GM18517 (cell line): ENCODE results near the gene TMEM131.
"Not testable (repeated sequence)": the region's sequence is repeated elsewhere in the genome, so short reads cannot be mapped to it uniquely, and the experiment has no call there.

Experiments
- ATAC-seq: cut with Tn5 transposase; IDR thresholded peaks from one replicate; pipeline ENCODE4 v1.9.1; 2021; ENCODE audit warnings: mild to moderate bottlenecking, moderate library complexity; ENCODE audit not compliant: unreplicated experiment

TMEM131 gene

GRCh38 chr2:97714950-97715652 is 280.6 kb downstream of the TMEM131 start:
- no peak for ATAC-seq

GRCh38 chr2:97714084-97714949 is 281.4 kb downstream of the TMEM131 start:
- ATAC-seq = no peak

GRCh38 chr2:97713296-97714083 is 282.3 kb downstream of the TMEM131 start, which contains the start of gene ZAP70:
Gene ZAP70 (plus strand): TSS chr2:97713576. CDS start chr2:97724037, 10,461 bp downstream.
- ATAC-seq = no peak

GRCh38 chr2:97712693-97713295 is 283.0 kb downstream of the TMEM131 start:
- no peak for ATAC-seq

- ATAC-seq = not testable (repeated sequence)
These were observed 283.6 kb downstream of the TMEM131 start for GRCh38 chr2:97712175-97712574.

GRCh38 chr2:97711394-97711711 is 284.4 kb downstream of the TMEM131 start:
- ATAC-seq = no peak

GRCh38 chr2:97708608-97709007 is 287.1 kb downstream of the TMEM131 start:
- ATAC-seq = no peak

- ATAC-seq = no peak
These were observed 287.7 kb downstream of the TMEM131 start for GRCh38 chr2:97708048-97708380.

GRCh38 chr2:97707362-97708047 is 288.2 kb downstream of the TMEM131 start:
- no peak for ATAC-seq

- ATAC-seq = no peak
These were observed 288.9 kb downstream of the TMEM131 start for GRCh38 chr2:97706708-97707345.
